NCI-H748 (cell line): Measurements from ENCODE around the gene NCR3LG1.

Experiments used
- DNase-seq: peaks from one replicate; lab custom pipeline; 2025; ENCODE audit not compliant: unreplicated experiment; lab: John Stamatoyannopoulos, UW

NCR3LG1 gene

GRCh38 chr11:17392872-17393271, 41.3 kb downstream of the NCR3LG1 start:
- DNase-seq: no peak

GRCh38 chr11:17393472-17393871, 41.9 kb downstream of the NCR3LG1 start:
- DNase-seq: no peak

- no peak for DNase-seq
Observed at GRCh38 chr11:17394743-17395390, 43.3 kb downstream of the NCR3LG1 start.

- DNase-seq: no peak
Observed at GRCh38 chr11:17395554-17395961, 44.0 kb downstream of the NCR3LG1 start.

- DNase-seq: no peak
Observed at GRCh38 chr11:17395978-17396377, 44.4 kb downstream of the NCR3LG1 start.

- DNase-seq: no peak
Observed at GRCh38 chr11:17396598-17397310, 45.2 kb downstream of the NCR3LG1 start.

- DNase-seq: no peak
Observed at GRCh38 chr11:17397311-17398002, 45.9 kb downstream of the NCR3LG1 start.

- DNase-seq: no peak
Observed at GRCh38 chr11:17399236-17399635, 47.6 kb downstream of the NCR3LG1 start.

- no peak for DNase-seq
Observed at GRCh38 chr11:17400048-17400775, 48.6 kb downstream of the NCR3LG1 start.

- DNase-seq: no peak
Observed at GRCh38 chr11:17401316-17401715, 49.7 kb downstream of the NCR3LG1 start.

- no peak for DNase-seq
Observed at GRCh38 chr11:17401841-17402240, 50.2 kb downstream of the NCR3LG1 start.

GRCh38 chr11:17402486-17402885, 50.9 kb downstream of the NCR3LG1 start:
- no peak for DNase-seq

- no peak for DNase-seq
Observed at GRCh38 chr11:17403980-17404759, 52.6 kb downstream of the NCR3LG1 start.

- peak; percentile 76 for DNase-seq
Observed at GRCh38 chr11:17405232-17406005, 53.8 kb downstream of the NCR3LG1 start.

- peak; percentile 21 for DNase-seq
Observed at GRCh38 chr11:17406082-17406817, 54.6 kb downstream of the NCR3LG1 start.

- no peak for DNase-seq
Observed at GRCh38 chr11:17406818-17407149, 55.2 kb downstream of the NCR3LG1 start.

GRCh38 chr11:17407575-17407974, 56.0 kb downstream of the NCR3LG1 start:
- no peak for DNase-seq

GRCh38 chr11:17408026-17408425, 56.4 kb downstream of the NCR3LG1 start:
- no peak for DNase-seq

GRCh38 chr11:17408641-17409040, 57.0 kb downstream of the NCR3LG1 start:
- DNase-seq: peak; percentile 55
